ENCODE measurements around the gene PRSS56. TPM values are rescaled to one million over a fixed set of nuclear protein-coding genes. Genes with fewer than 3 reads are reported as not detected.
"Not testable (repeated sequence)": the region's sequence is repeated elsewhere in the genome, so short reads cannot be mapped to it uniquely, and the experiment has no call there.

Gene PRSS56
- total RNA-seq, 1 donor from 2014 or later = not detected

GRCh38 chr2:232562515-232563151 lies 42.4 kb downstream of the PRSS56 start:
- DNase-seq (ENCODE audit: extremely low spot score, unreplicated experiment) = no peak
- Mint-ChIP-seq H3K27ac (ENCODE audit: unreplicated experiment) (no peak overlapping the region), H3K4me1 (ENCODE audit: unreplicated experiment) (peaks cover 6% of the 10 kb centered on the region), H3K4me3 (ENCODE audit: unreplicated experiment) (no peak overlapping the region), H3K36me3 (ENCODE audit: unreplicated experiment) (peaks cover 56% of the 10 kb centered on the region), H3K9me3 (ENCODE audit: unreplicated experiment) (no peaks in the 10 kb centered on the region), H3K27me3 (ENCODE audit: unreplicated experiment) (no peaks in the 10 kb centered on the region)
- TF ChIP-seq CTCF (IDR thresholded peaks at IDR 0.05) = no peak

GRCh38 chr2:232563580-232563979 lies 43.4 kb downstream of the PRSS56 start:
- no peak for TF ChIP-seq CTCF (IDR thresholded peaks at IDR 0.05)
- Mint-ChIP-seq H3K27me3 (ENCODE audit: unreplicated experiment) (no peaks in the 10 kb centered on the region), H3K27ac (ENCODE audit: unreplicated experiment) (no peak overlapping the region), H3K36me3 (ENCODE audit: unreplicated experiment) (peaks cover 61% of the 10 kb centered on the region), H3K9me3 (ENCODE audit: unreplicated experiment) (no peaks in the 10 kb centered on the region), H3K4me1 (ENCODE audit: unreplicated experiment) (peaks cover 13% of the 10 kb centered on the region), H3K4me3 (ENCODE audit: unreplicated experiment) (no peak overlapping the region)
- no peak for DNase-seq (ENCODE audit: extremely low spot score, unreplicated experiment)

- H3K9me3 Mint-ChIP-seq (ENCODE audit: unreplicated experiment) = no peaks in the 10 kb centered on the region
- H3K4me1 Mint-ChIP-seq (ENCODE audit: unreplicated experiment) = peaks cover 22% of the 10 kb centered on the region
- peak overlapping the region; percentile 83 for H3K27ac Mint-ChIP-seq (ENCODE audit: unreplicated experiment)
- DNase-seq (ENCODE audit: extremely low spot score, unreplicated experiment) = no peak
- no peaks in the 10 kb centered on the region for H3K27me3 Mint-ChIP-seq (ENCODE audit: unreplicated experiment)
- peaks cover 64% of the 10 kb centered on the region for H3K36me3 Mint-ChIP-seq (ENCODE audit: unreplicated experiment)
- no peak for TF ChIP-seq CTCF (IDR thresholded peaks at IDR 0.05)
- H3K4me3 Mint-ChIP-seq (ENCODE audit: unreplicated experiment) = no peak overlapping the region
Observed at GRCh38 chr2:232567721-232568120, 47.5 kb downstream of the PRSS56 start.

GRCh38 chr2:232568161-232568560 lies 48.0 kb downstream of the PRSS56 start:
- DNase-seq (ENCODE audit: extremely low spot score, unreplicated experiment) = no peak
- H3K9me3 Mint-ChIP-seq (ENCODE audit: unreplicated experiment) = no peaks in the 10 kb centered on the region
- TF ChIP-seq CTCF (IDR thresholded peaks at IDR 0.05) = no peak
- H3K4me3 Mint-ChIP-seq (ENCODE audit: unreplicated experiment) = no peak overlapping the region
- H3K27me3 Mint-ChIP-seq (ENCODE audit: unreplicated experiment) = no peaks in the 10 kb centered on the region
- peak overlapping the region; percentile 83 for H3K27ac Mint-ChIP-seq (ENCODE audit: unreplicated experiment)
- peaks cover 22% of the 10 kb centered on the region for H3K4me1 Mint-ChIP-seq (ENCODE audit: unreplicated experiment)
- H3K36me3 Mint-ChIP-seq (ENCODE audit: unreplicated experiment) = peaks cover 61% of the 10 kb centered on the region

- Mint-ChIP-seq H3K9me3 (ENCODE audit: unreplicated experiment) (no peaks in the 10 kb centered on the region), H3K36me3 (ENCODE audit: unreplicated experiment) (peaks cover 61% of the 10 kb centered on the region), H3K4me1 (ENCODE audit: unreplicated experiment) (peaks cover 27% of the 10 kb centered on the region), H3K27me3 (ENCODE audit: unreplicated experiment) (no peaks in the 10 kb centered on the region), H3K4me3 (ENCODE audit: unreplicated experiment) (no peak overlapping the region), H3K27ac (ENCODE audit: unreplicated experiment) (no peak overlapping the region)
- no peak for TF ChIP-seq CTCF (IDR thresholded peaks at IDR 0.05)
- DNase-seq (ENCODE audit: extremely low spot score, unreplicated experiment) = no peak
Observed at GRCh38 chr2:232569541-232569940, 49.4 kb downstream of the PRSS56 start.

- Mint-ChIP-seq H3K4me1 (ENCODE audit: unreplicated experiment) (peaks cover 27% of the 10 kb centered on the region), H3K36me3 (ENCODE audit: unreplicated experiment) (peaks cover 58% of the 10 kb centered on the region), H3K27ac (ENCODE audit: unreplicated experiment) (peak overlapping the region; percentile 27)
- H3K4me3 Mint-ChIP-seq (ENCODE audit: unreplicated experiment); H3K9me3 Mint-ChIP-seq (ENCODE audit: unreplicated experiment); DNase-seq (ENCODE audit: extremely low spot score, unreplicated experiment); H3K27me3 Mint-ChIP-seq (ENCODE audit: unreplicated experiment): not testable (repeated sequence)
Observed at GRCh38 chr2:232570481-232570880, 50.3 kb downstream of the PRSS56 start.

Data from osteocyte (in vitro differentiated cells).